ENCODE results near the gene MCHR1.

DNA sequence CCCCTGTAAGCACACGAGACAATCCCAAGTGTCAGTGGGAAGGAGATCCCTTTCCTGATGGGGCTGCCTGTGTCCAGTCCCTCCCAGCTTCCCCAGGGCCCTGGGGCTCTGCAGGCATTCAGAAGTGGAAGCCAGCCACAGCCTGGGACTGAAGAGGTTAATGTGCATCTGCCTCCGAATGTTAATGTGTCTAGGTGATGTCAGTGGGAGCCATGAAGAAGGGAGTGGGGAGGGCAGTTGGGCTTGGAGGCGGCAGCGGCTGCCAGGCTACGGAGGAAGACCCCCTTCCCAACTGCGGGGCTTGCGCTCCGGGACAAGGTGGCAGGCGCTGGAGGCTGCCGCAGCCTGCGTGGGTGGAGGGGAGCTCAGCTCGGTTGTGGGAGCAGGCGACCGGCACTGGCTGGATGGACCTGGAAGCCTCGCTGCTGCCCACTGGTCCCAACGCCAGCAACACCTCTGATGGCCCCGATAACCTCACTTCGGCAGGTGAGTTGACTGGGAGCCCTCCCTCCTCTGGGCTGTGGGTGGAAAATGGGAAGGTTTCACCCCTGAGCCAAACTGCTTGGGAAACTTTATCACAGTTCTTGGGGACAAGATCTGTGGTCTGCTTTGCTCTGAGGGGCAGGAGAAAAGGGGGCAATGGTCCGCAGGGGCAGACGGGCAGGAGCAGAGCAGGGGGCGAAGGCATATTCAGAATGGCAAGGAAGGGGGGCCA, at the start of gene MCHR1:
- no peak for TF ChIP-seq CTCF (conservative IDR thresholded peaks at IDR 0.05; ENCODE audit: low read depth, low read length)
- TF ChIP-seq EZH2 (IDR thresholded peaks at IDR 0.05; ENCODE audit: borderline replicate concordance, low read depth, low read length, poor library complexity, severe bottlenecking): no peak
